ENCODE data around the gene DBP.

DBP gene

DNA sequence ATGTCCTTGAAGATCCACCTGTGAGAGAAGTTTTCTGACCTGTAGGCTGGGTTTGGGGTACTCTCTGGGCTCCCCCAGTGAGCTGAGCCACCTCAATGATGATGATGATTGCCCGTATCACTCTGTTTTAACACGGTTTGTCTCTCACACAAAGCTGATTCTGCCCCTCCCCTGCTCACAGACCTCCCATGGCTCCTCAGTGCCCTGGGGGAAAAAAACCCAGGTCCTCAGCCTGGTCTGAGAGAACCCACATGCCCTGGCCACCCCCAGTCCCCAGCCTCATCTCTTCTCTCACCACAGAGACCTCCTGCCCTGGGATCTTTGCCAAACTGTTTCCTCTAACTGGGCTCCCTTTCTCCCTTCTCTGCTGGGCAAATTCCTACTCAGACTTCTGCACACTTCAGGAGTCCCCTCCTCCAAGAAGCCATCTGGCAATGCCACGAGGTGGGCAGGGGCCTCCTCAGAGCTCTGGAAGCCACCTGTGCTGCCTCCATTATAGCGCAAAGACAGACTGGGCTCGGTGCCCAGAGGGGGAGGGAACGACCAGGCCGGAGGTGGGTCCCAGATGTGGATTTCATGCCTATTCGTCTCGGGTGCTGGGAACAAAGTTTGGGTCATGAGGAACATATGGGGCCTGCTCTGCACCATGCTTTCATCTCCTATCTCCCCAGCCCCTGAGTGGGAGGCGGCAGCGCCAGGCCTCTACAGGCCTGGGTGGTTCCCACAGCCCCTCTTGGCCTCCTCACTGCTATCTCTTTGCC is 17.3 kb upstream of the DBP start:
- H3K27ac ChIP-seq = no peak overlapping the region
- no peak for TF ChIP-seq ZFX (IDR thresholded peaks at IDR 0.05; ENCODE audit: borderline replicate concordance)
- TF ChIP-seq CTCF (IDR thresholded peaks at IDR 0.05) = no peak

GRCh38 chr19:48651683-48652048 is 14.5 kb upstream of the DBP start:
- H3K27ac ChIP-seq = no peak overlapping the region
- TF ChIP-seq CTCF (IDR thresholded peaks at IDR 0.05) (no peak), ZFX (IDR thresholded peaks at IDR 0.05; ENCODE audit: borderline replicate concordance) (no peak)

DNA sequence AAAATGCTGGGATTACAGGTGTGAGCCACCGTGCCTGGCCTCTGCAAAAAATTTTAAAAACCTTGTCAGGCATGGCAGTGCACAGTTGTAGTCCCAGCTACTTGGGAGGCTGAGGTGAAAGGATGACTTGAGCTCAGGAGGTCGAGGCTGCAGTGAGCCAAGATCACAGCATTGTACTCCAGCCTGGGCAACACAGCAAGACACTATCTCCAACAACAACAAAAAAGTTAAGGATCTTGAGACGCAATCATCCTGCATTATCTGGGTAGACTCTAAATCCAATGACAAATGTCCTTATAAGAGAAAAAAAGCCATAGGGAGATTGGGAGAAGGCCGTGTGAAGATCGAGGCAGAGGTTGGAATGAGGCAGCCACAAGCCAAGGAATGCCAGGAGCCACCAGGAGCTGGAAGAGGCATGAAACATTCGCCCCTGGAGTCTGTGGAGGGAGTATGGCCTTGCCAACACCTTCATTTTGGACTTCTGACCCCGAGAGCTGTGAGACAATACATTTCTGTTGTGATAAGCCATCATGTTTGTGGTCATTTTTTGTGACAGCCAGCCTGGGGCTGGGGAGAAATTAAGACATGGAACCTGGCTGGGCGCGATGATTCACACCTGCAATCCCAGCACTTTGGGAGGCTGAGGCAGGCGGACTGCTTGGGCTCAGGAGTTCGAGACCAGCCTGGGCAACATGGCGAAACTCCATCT is 13.9 kb upstream of the DBP start:
- no peak overlapping the region for H3K27ac ChIP-seq
- TF ChIP-seq CTCF (IDR thresholded peaks at IDR 0.05) = no peak
- no peak for TF ChIP-seq ZFX (IDR thresholded peaks at IDR 0.05; ENCODE audit: borderline replicate concordance)

- no peak overlapping the region for H3K27ac ChIP-seq
Measured at GRCh38 chr19:48648134-48648533, 11.0 kb upstream of the DBP start.

GRCh38 chr19:48646722-48647216 is 9.6 kb upstream of the DBP start:
- peak overlapping the region; percentile 95 for H3K27ac ChIP-seq
- TF ChIP-seq CTCF (IDR thresholded peaks at IDR 0.05) (no peak; the same call in 1 of the 2 replicates), ZFX (IDR thresholded peaks at IDR 0.05; ENCODE audit: borderline replicate concordance) (no peak)

More at GRCh38 chr19:48648134-48648533, 11.0 kb upstream of the DBP start:
- no peak for TF ChIP-seq ZFX (IDR thresholded peaks at IDR 0.05; ENCODE audit: borderline replicate concordance)

DNA sequence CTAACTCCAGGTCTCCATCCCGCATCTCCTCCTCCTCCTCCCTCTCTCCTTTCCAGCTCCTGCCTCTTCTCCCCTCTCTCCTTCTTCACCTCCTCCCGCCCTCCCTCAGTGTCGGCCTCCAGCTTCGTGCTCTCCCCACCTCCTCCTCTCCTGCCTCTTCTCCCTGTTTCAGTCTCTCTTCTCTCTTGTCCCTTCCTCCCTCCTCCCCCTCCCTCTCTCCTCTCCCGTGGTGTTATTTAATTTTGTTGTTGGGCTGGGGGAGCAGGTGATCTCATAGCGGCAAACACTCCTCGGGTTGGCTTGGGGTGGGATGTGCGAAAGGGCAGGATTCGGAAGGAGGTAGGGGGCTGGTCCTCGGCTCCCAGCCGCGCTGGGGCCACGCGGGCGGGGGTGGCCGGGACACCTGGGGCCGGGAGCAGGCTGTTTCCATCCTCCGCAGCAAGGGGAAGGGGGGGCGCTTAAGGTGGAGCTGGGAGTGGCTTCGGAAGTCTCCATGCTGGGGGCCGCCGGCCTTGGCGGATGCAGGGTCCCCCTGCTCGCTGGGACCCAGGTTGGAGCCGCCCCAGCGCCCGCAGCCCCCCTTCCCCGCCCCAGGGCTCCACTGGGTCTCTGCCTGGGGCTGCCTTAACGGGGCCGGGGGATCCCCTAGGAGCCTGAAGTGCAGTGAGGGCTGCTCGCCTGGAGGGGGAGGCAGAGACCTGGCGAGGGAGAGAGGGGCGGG is 9.0 kb upstream of the DBP start, which contains the start of gene CA11:
CA11 (minus strand) TSS at position 187 of the 721 bp plus-strand sequence. CDS start 555 bp downstream, outside the sequence.
- TF ChIP-seq CTCF (IDR thresholded peaks at IDR 0.05) (peak; percentile 86), ZFX (IDR thresholded peaks at IDR 0.05; ENCODE audit: borderline replicate concordance) (no peak)
- H3K27ac ChIP-seq = peak within 1 kb of the TSS; percentile 95

GRCh38 chr19:48645620-48646000 is 8.4 kb upstream of the DBP start:
- TF ChIP-seq ZFX (IDR thresholded peaks at IDR 0.05; ENCODE audit: borderline replicate concordance) (no peak), CTCF (IDR thresholded peaks at IDR 0.05) (no peak)
- H3K27ac ChIP-seq = peak overlapping the region; percentile 95
